Liver (tissue), 9 donors: ENCODE data around the gene ASS1. TPM values are rescaled to one million over a fixed set of nuclear protein-coding genes. Genes with fewer than 3 reads are reported as not detected.

Experiments used
- DNase-seq: peaks from one replicate; pipeline ENCODE4 v3.0.0-alpha.2; 2017; ENCODE audit warnings: low spot score
- H3K27ac ChIP-seq, 2 donors: one replicate each; pipeline ENCODE4 v1.7.0; 2013; ENCODE audit warnings: inconsistent platforms in 2 of 2, low read length in 2 of 2, control low read depth in 1 of 2, low read depth in 1 of 2, mild to moderate bottlenecking in 1 of 2
- H3K27me3 ChIP-seq, 4 donors: one replicate each; pipeline versions ENCODE4 v1.6.1 to v1.7.0; 2013; ENCODE audit warnings: low read length in 3 of 4, inconsistent platforms in 1 of 4, mild to moderate bottlenecking in 1 of 4, moderate library complexity in 1 of 4; ENCODE audit not compliant: control insufficient read depth in 4 of 4, insufficient read depth in 4 of 4
- H3K36me3 ChIP-seq, 4 donors: one replicate each; pipeline versions ENCODE4 v1.6.1 to v1.7.0; 2013; ENCODE audit warnings: low read length in 3 of 4, mild to moderate bottlenecking in 3 of 4, low read depth in 1 of 4, moderate library complexity in 1 of 4; ENCODE audit not compliant: control insufficient read depth in 4 of 4, insufficient read depth in 3 of 4
- H3K4me1 ChIP-seq, 4 donors: one replicate each; pipeline versions ENCODE4 v1.6.1 to v1.7.0; 2013; ENCODE audit warnings: low read length in 3 of 4, mild to moderate bottlenecking in 3 of 4, moderate library complexity in 1 of 4; ENCODE audit not compliant: control insufficient read depth in 4 of 4, insufficient read depth in 4 of 4
- H3K4me3 ChIP-seq, 3 donors: one replicate each; pipeline versions ENCODE4 v1.6.1 to v1.7.0; 2013; ENCODE audit warnings: low read length in 3 of 3, control low read depth in 1 of 3, low read depth in 1 of 3, mild to moderate bottlenecking in 1 of 3
- H3K9ac ChIP-seq, 2 donors: one replicate each; pipeline ENCODE4 v1.7.0; 2013; ENCODE audit warnings: low read length in 2 of 2, mild to moderate bottlenecking in 2 of 2, moderate library complexity in 2 of 2, control low read depth in 1 of 2, low read depth in 1 of 2
- H3K9me3 ChIP-seq, 4 donors: one replicate each; pipeline versions ENCODE4 v1.6.1 to v1.7.0; 2013; ENCODE audit warnings: low read length in 3 of 4; ENCODE audit not compliant: control insufficient read depth in 4 of 4
- ATF3 ChIP-seq: IDR thresholded peaks from 2 replicates; pipeline ENCODE4 v1.6.1; 2016; ENCODE audit warnings: antibody characterized with exemption
- CTCF ChIP-seq: fragments of 150-350 bp; IDR thresholded peaks from 2 replicates; pipeline ENCODE4 v1.5.1; 2017; ENCODE audit warnings: improper control_type of control experiment, low read depth, low read length; ENCODE audit not compliant: missing input control
- EGR1 ChIP-seq, 2 donors: IDR thresholded peaks; 2 replicates each; pipeline ENCODE4 v1.6.1; 2016 to 2018; ENCODE audit warnings: antibody characterized with exemption in 2 of 2, low read depth in 2 of 2
- FOXA1 ChIP-seq: IDR thresholded peaks from 2 replicates; pipeline ENCODE4 v1.6.1; 2016; ENCODE audit warnings: antibody characterized with exemption
- FOXA2 ChIP-seq: IDR thresholded peaks from 2 replicates; pipeline ENCODE4 v1.6.1; 2016; ENCODE audit warnings: antibody characterized with exemption
- GABPA ChIP-seq, 2 donors: IDR thresholded peaks in 1 of 2; conservative IDR thresholded peaks in 1 of 2; 2 replicates each; pipeline ENCODE4 v1.6.1; 2016; ENCODE audit warnings: antibody characterized with exemption in 2 of 2, mild to moderate bottlenecking in 1 of 2, moderate library complexity in 1 of 2
- HNF4A ChIP-seq, 2 donors: conservative IDR thresholded peaks; 2 replicates each; pipeline ENCODE4 v1.6.1; 2016; ENCODE audit warnings: antibody characterized with exemption in 2 of 2, mild to moderate bottlenecking in 2 of 2
- HNF4G ChIP-seq: IDR thresholded peaks from 2 replicates; pipeline ENCODE4 v1.6.1; 2016; ENCODE audit warnings: antibody characterized with exemption
- JUND ChIP-seq, 2 donors: IDR thresholded peaks; 2 replicates each; pipeline ENCODE4 v1.6.1; 2016; ENCODE audit warnings: antibody characterized with exemption in 2 of 2
- NR2F2 ChIP-seq: IDR thresholded peaks from 2 replicates; pipeline ENCODE4 v1.6.1; 2016; ENCODE audit warnings: antibody characterized with exemption
- RAD21 ChIP-seq, 2 donors: IDR thresholded peaks; 2 replicates each; pipeline ENCODE4 v1.6.1; 2016; ENCODE audit warnings: antibody characterized with exemption in 2 of 2, mild to moderate bottlenecking in 2 of 2
- REST ChIP-seq: IDR thresholded peaks from 2 replicates; pipeline ENCODE4 v1.6.1; 2016; ENCODE audit warnings: antibody characterized with exemption, mild to moderate bottlenecking
- RXRA ChIP-seq, 2 donors: IDR thresholded peaks; 2 replicates each; pipeline ENCODE4 v1.6.1; 2017 to 2018; ENCODE audit warnings: antibody characterized with exemption in 2 of 2, mild to moderate bottlenecking in 1 of 2
- SP1 ChIP-seq: IDR thresholded peaks from 2 replicates; pipeline ENCODE4 v1.6.1; 2018; ENCODE audit warnings: antibody characterized with exemption, mild to moderate bottlenecking
- TAF1 ChIP-seq: conservative IDR thresholded peaks from 2 replicates; pipeline ENCODE4 v1.6.1; 2016; ENCODE audit warnings: antibody characterized with exemption, mild to moderate bottlenecking
- YY1 ChIP-seq: IDR thresholded peaks from 2 replicates; pipeline ENCODE4 v1.6.1; 2016; ENCODE audit warnings: antibody characterized with exemption, mild to moderate bottlenecking
- ZBTB33 ChIP-seq: IDR thresholded peaks from 2 replicates; pipeline ENCODE4 v1.6.1; 2016; ENCODE audit warnings: antibody characterized with exemption
- WGBS: extraction: QIAGEN DNeasy Blood & Tissue Kit; methylation state at CpG from one replicate; pipeline ENCODE4 v1.1.7; 2013; 5-methylcytosine and 5-hydroxymethylcytosine counted together
- polyA plus RNA-seq, 2 donors: library from polyadenylated mRNA; stranded (reverse) in 1 of 2; unstranded in 1 of 2; fragments of 200-250 nt in 1 of 2; fragments of >200 nt in 1 of 2; fragmentation: Nextera tagmentation in 1 of 2; extraction: Ambion mirVana in 1 of 2; gene quantifications; one replicate each; pipeline versions ENCODE4 v1.2.1 to v1.2.3, GENCODE V29; 2013 to 2015
- total RNA-seq, 2 donors: library from RNA; depleted of rRNA; stranded (reverse); fragments of >200 nt; gene quantifications; one replicate each; pipeline ENCODE4 v1.2.3, GENCODE V29; 2014
- TF ChIP-seq, protein P1 (sequence below): IDR thresholded peaks from 2 replicates; pipeline ENCODE4 v1.6.1; 2016; ENCODE audit warnings: antibody characterized with exemption
- donor health status: healthy.
- donor health status: healthy.
- donor health status: healthy.
- donor health status: healthy.
- donor health status: healthy.

ASS1 gene
- total and polyA plus RNA-seq, 4 donors: 396 to 711 (median 533) TPM

DNA sequence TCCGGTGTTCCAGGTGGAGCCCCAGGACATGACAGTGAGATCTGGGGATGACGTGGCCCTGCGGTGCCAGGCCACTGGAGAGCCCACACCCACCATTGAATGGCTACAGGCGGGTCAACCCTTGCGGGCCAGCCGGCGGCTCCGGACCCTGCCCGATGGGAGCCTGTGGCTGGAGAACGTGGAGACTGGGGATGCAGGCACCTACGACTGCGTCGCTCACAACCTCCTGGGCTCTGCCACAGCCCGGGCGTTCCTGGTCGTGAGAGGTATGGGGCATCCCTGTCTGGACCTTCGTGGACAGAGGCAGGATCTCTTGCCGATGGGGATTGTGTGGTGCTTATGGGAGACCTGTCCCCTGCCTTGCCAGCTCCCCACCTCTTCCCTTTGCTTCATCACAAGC lies 26.0 kb upstream of the ASS1 start:
- no peak overlapping the region for H3K4me3 ChIP-seq
- no peaks in the 10 kb centered on the region for H3K9me3 ChIP-seq
- DNase-seq: no peak
- WGBS: 93% methylated on average over 18 of the region's 18 CpGs
- no peak overlapping the region for H3K27ac ChIP-seq
- no peaks in the 10 kb centered on the region for H3K36me3 ChIP-seq
- TF ChIP-seq, protein P1, sequence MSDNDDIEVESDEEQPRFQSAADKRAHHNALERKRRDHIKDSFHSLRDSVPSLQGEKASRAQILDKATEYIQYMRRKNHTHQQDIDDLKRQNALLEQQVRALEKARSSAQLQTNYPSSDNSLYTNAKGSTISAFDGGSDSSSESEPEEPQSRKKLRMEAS: no peak
- no peaks in the 10 kb centered on the region for H3K27me3 ChIP-seq
- no peak overlapping the region for H3K9ac ChIP-seq
- H3K4me1 ChIP-seq: no peaks in the 10 kb centered on the region

DNA sequence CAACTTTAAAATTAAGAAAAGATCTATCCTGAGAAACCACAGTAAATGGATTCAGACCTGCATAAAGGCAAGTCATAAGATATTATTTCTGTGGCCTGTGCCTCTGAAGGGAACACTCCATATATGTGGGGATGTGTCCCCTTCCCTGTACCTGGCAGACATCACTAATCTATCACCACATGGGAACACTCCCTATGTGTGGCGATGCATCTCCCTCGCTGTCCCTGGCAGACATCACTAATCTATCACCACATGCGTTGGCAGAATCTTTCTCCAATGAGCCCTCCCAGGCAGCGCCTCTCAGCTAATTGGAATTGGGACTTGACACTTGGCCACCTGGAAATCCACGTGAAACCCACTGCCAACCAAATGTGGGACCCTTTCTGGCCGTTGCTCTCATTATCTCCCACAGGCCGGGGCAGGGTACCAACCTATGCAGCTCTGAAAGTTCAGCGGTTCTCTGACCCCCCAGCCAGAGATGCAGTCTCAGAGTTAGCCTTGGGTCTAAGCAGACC lies 25.2 kb upstream of the ASS1 start:
- 96% methylated on average over 8 of the region's 8 CpGs for WGBS
- no peak overlapping the region for H3K27ac ChIP-seq
- TF ChIP-seq HNF4G (no peak), RXRA (IDR thresholded peaks at IDR 0.05) (no peak), GABPA (IDR thresholded peaks at IDR 0.05 in 1 of 2, conservative IDR thresholded peaks at IDR 0.05 in 1 of 2) (no peak), CTCF (no peak), SP1 (no peak), REST (no peak), ATF3 (no peak), JUND (IDR thresholded peaks at IDR 0.05) (no peak), FOXA2 (no peak), ZBTB33 (no peak), TAF1 (no peak), FOXA1 (no peak), YY1 (no peak), HNF4A (conservative IDR thresholded peaks at IDR 0.05) (no peak), EGR1 (IDR thresholded peaks at IDR 0.05; ENCODE audit: low read depth in 2 of 2) (no peak), RAD21 (IDR thresholded peaks at IDR 0.05) (no peak), NR2F2 (no peak)
- TF ChIP-seq, protein P1: no peak

More for the DNA sequence above, 25.2 kb upstream of the ASS1 start:
- DNase-seq: no peak
- Histone ChIP-seq H3K9ac (no peak overlapping the region), H3K36me3 (no peaks in the 10 kb centered on the region), H3K27me3 (no peaks in the 10 kb centered on the region), H3K9me3 (no peaks in the 10 kb centered on the region), H3K4me1 (no peaks in the 10 kb centered on the region), H3K4me3 (no peak overlapping the region)
